SK-N-SH (cell line): ENCODE measurements around the gene ARAP2. TPM values are rescaled to one million over a fixed set of nuclear protein-coding genes. Genes with fewer than 3 reads are reported as not detected.

Source experiments
- CTCF ChIA-PET: fragments of 300-600, 350-600 bp; formaldehyde crosslinking; extraction: SDS; loops from one replicate; lab custom pipeline; 2021; lab: Yijun Ruan, JAX
- POLR2A ChIA-PET: fragments of 350-600 bp; sonication (Branson Sonifier 250); formaldehyde crosslinking; extraction: SDS; loops from one replicate; lab custom pipeline; 2020; ENCODE audit warnings: antibody characterized with exemption, inconsistent platforms; lab: Yijun Ruan, JAX
- DNase-seq: peaks from one replicate; pipeline ENCODE4 v3.0.0; 2012
- H2AFZ ChIP-seq: fragments of 200-600 bp; sonication (generic); 2 replicates; pipeline ENCODE4 v1.8.1; 2016; ENCODE audit warnings: antibody characterized with exemption, mild to moderate bottlenecking, low read depth
- H3F3A ChIP-seq: fragments of 200-600 bp; sonication (generic); replicated peaks from 2 replicates; pipeline ENCODE3; 2016; ENCODE audit warnings: antibody characterized with exemption, mild to moderate bottlenecking; ENCODE audit not compliant: insufficient read depth
- H3K27ac ChIP-seq, 2 experiments: fragments of 200-500 bp in 1 of 2; fragments of 200-600 bp in 1 of 2; sonication (Bioruptor generic) in 1 of 2; sonication (generic), shearing (Covaris generic) in 1 of 2; 2 replicates each; pipeline versions ENCODE4 v1.5.1 to v1.6.1; 2014 to 2016; ENCODE audit warnings: low read depth in 2 of 2, inconsistent platforms in 1 of 2, low read length in 1 of 2, mild to moderate bottlenecking in 1 of 2, mixed read lengths in 1 of 2
- H3K27me3 ChIP-seq: fragments of 200-600 bp; sonication (generic), shearing (Covaris generic); 2 replicates; pipeline ENCODE4 v1.6.1; 2016; ENCODE audit warnings: mixed run types; ENCODE audit not compliant: insufficient read depth
- H3K36me3 ChIP-seq, 2 experiments: fragments of 200-500 bp in 1 of 2; fragments of 200-600 bp in 1 of 2; sonication (Bioruptor generic) in 1 of 2; sonication (generic) in 1 of 2; replicated peaks in 1 of 2; 2 replicates each; pipeline versions ENCODE3 to v1.5.1; 2014 to 2016; ENCODE audit warnings: low read length in 1 of 2, mild to moderate bottlenecking in 1 of 2; ENCODE audit not compliant: insufficient read depth in 2 of 2, control insufficient read depth in 1 of 2
- H3K4me1 ChIP-seq, 2 experiments: fragments of 200-500 bp in 1 of 2; fragments of 200-600 bp in 1 of 2; sonication (Bioruptor generic) in 1 of 2; sonication (generic), shearing (Covaris generic) in 1 of 2; 2 replicates each; pipeline versions ENCODE4 v1.5.1 to v1.6.1; 2014 to 2016; ENCODE audit warnings: low read depth in 1 of 2, low read length in 1 of 2, mixed run types in 1 of 2; ENCODE audit not compliant: insufficient read depth in 2 of 2, control insufficient read depth in 1 of 2
- H3K4me2 ChIP-seq: fragments of 200-600 bp; sonication (generic), shearing (Covaris generic); 2 replicates; pipeline ENCODE4 v1.6.1; 2017; ENCODE audit warnings: mixed run types
- H3K4me3 ChIP-seq, 2 experiments: fragments of 200-500 bp in 1 of 2; fragments of 200-600 bp in 1 of 2; sonication (Bioruptor generic) in 1 of 2; sonication (generic), shearing (Covaris generic) in 1 of 2; 2 replicates each; pipeline versions ENCODE4 v1.5.1 to v1.8.1; 2014 to 2016; ENCODE audit warnings: low read depth in 2 of 2, inconsistent platforms in 1 of 2, low read length in 1 of 2, mild to moderate bottlenecking in 1 of 2, mixed read lengths in 1 of 2, moderate library complexity in 1 of 2
- H3K79me2 ChIP-seq: fragments of 200-600 bp; sonication (generic); 2 replicates; pipeline ENCODE4 v1.8.1; 2017; ENCODE audit warnings: mild to moderate bottlenecking; ENCODE audit not compliant: insufficient read depth
- H3K9ac ChIP-seq: fragments of 200-600 bp; sonication (generic); 2 replicates; pipeline ENCODE4 v1.6.1; 2017; ENCODE audit warnings: mixed run types
- H3K9me2 ChIP-seq: fragments of 200-600 bp; sonication (generic); 2 replicates; pipeline ENCODE4 v1.6.1; 2017; ENCODE audit warnings: mixed run types
- H3K9me3 ChIP-seq: fragments of 200-600 bp; sonication (generic); 2 replicates; pipeline ENCODE4 v1.6.1; 2017; ENCODE audit warnings: mixed run types, mild to moderate bottlenecking, moderate library complexity
- H4K20me1 ChIP-seq: fragments of 200-600 bp; sonication (generic); 2 replicates; pipeline ENCODE4 v1.6.1; 2017; ENCODE audit warnings: mild to moderate bottlenecking, mixed run types; ENCODE audit not compliant: insufficient read depth
- CHD2 ChIP-seq: fragments of 150-350 bp; IDR thresholded peaks from 2 replicates; pipeline ENCODE4 v1.6.1; 2018; ENCODE audit warnings: low read length; ENCODE audit not compliant: partially characterized antibody
- ELF1 ChIP-seq: IDR thresholded peaks from 2 replicates; pipeline ENCODE4 v1.4.0; 2012
- EZH2phosphoT487 ChIP-seq: fragments of 200-600 bp; sonication (generic); IDR thresholded peaks from 2 replicates; pipeline ENCODE4 v1.6.1; 2017; ENCODE audit warnings: low read depth, mixed run types, mild to moderate bottlenecking, antibody characterized with exemption, moderate library complexity, borderline replicate concordance
- FOSL2 ChIP-seq: IDR thresholded peaks from 2 replicates; pipeline ENCODE4 v1.4.0; 2012; ENCODE audit warnings: low read depth, mild to moderate bottlenecking, moderate library complexity, borderline replicate concordance
- GATA2 ChIP-seq: sonication (generic); formaldehyde crosslinking; IDR thresholded peaks from 2 replicates; pipeline ENCODE4 v1.5.0; 2020; ENCODE audit warnings: mild to moderate bottlenecking, missing genetic modification reagents
- NFIC ChIP-seq: IDR thresholded peaks from 2 replicates; pipeline ENCODE4 v1.4.0; 2012; ENCODE audit warnings: borderline replicate concordance
- POLR2AphosphoS5 ChIP-seq: IDR thresholded peaks from 2 replicates; pipeline ENCODE4 v1.6.1; 2012; ENCODE audit warnings: low read depth, low read length
- RCOR1 ChIP-seq: fragments of 150-350 bp; IDR thresholded peaks from 2 replicates; pipeline ENCODE4 v1.6.1; 2017; ENCODE audit warnings: antibody characterized with exemption, low read length
- RFX5 ChIP-seq: IDR thresholded peaks from 2 replicates; pipeline ENCODE4 v1.6.1; 2012; ENCODE audit warnings: mild to moderate bottlenecking, improper control_type of control experiment, low read length
- SIN3A ChIP-seq: IDR thresholded peaks from 2 replicates; pipeline ENCODE4 v1.6.1; 2012; ENCODE audit warnings: low read depth, mild to moderate bottlenecking, low read length, moderate library complexity, borderline replicate concordance
- TAF1 ChIP-seq: IDR thresholded peaks from 2 replicates; pipeline ENCODE4 v1.6.1; 2012; ENCODE audit warnings: low read depth, mild to moderate bottlenecking, low read length, moderate library complexity, borderline replicate concordance
- YY1 ChIP-seq: IDR thresholded peaks from 2 replicates; pipeline ENCODE4 v1.4.0; 2012; ENCODE audit warnings: low read depth, mild to moderate bottlenecking
- WGBS: methylation state at CpG from one replicate; pipeline ENCODE4 v1.1.6; 2017; ENCODE audit warnings: low lambda C conversion rate; 5-methylcytosine and 5-hydroxymethylcytosine counted together
- polyA plus RNA-seq, 3 experiments: library from polyadenylated mRNA; depleted of rRNA; stranded (reverse); fragments of >200 nt; gene quantifications; 2 replicates each; pipeline ENCODE4 v1.2.3, GENCODE V29; 2012
- TF ChIP-seq, protein P1 (sequence below): fragments of 150-350 bp; IDR thresholded peaks from 2 replicates; pipeline ENCODE4 v1.6.1; 2017; ENCODE audit warnings: antibody characterized with exemption, low read length, low read depth, borderline replicate concordance

ARAP2 gene
- polyA plus RNA-seq, 1 of the 3 experiments (the other 2 are of a cell fraction): not detected

DNA sequence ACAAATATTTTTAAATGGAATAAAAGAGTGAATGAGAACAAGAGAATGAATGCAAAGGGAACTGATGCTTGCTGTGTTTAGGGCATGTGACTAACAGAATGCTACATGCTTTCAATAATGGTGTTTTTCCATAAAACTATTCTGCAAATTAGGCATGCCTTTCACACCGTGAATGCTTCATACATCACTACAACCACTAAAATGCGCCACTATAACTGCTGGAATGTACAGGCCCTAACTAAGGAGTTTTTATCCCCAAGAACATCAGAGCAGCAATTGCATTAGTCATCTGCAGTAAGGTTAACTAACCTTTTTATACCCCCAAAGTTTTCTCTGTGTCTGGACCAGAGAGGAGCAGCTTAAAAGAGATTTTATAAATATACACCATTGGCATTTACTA, 190.4 kb downstream of the ARAP2 start:
- Histone ChIP-seq H3K4me2 (no peak overlapping the region), H2AFZ (no peak overlapping the region), H3F3A (no peaks in the 10 kb centered on the region), H3K9me3 (no peaks in the 10 kb centered on the region), H3K79me2 (no peaks in the 10 kb centered on the region), H3K27ac (no peak overlapping the region), H3K9me2 (no peaks in the 10 kb centered on the region), H3K4me3 (no peak overlapping the region), H3K36me3 (no peaks in the 10 kb centered on the region), H3K9ac (no peak overlapping the region), H3K4me1 (no peaks in the 10 kb centered on the region), H3K27me3 (no peaks in the 10 kb centered on the region), H4K20me1 (no peaks in the 10 kb centered on the region)
- DNase-seq: no peak
- POLR2A ChIA-PET: no interaction called here
- TF ChIP-seq, protein P1, sequence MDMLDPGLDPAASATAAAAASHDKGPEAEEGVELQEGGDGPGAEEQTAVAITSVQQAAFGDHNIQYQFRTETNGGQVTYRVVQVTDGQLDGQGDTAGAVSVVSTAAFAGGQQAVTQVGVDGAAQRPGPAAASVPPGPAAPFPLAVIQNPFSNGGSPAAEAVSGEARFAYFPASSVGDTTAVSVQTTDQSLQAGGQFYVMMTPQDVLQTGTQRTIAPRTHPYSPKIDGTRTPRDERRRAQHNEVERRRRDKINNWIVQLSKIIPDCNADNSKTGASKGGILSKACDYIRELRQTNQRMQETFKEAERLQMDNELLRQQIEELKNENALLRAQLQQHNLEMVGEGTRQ: no peak
- no peak for TF ChIP-seq SIN3A
- no peak for TF ChIP-seq FOSL2
- no peak for TF ChIP-seq EZH2phosphoT487
- no peak for TF ChIP-seq TAF1
- no peak for TF ChIP-seq RCOR1
- WGBS: 14% methylated on average over 2 of the region's 2 CpGs
- CTCF ChIA-PET: no interaction called here

DNA sequence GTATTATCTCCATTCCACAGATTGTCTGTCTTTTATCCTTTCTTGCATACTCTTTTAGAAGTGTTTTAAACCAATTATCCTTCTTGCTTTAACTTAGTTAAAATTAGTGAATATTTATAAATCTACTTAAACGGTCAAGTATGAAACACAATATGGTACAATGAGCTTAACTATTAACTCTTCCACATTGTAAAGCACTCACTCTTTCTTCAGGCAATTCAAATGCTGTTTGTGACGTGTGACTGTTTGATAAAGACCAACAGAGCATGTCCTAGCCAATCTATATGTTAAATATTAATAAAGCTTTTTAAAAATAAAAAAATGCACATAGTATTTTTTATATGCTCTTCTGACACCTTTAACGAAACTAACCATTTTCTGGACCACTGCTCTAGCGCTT, 192.7 kb downstream of the ARAP2 start:
- H3K9ac ChIP-seq: no peak overlapping the region
- H3K4me1 ChIP-seq: no peaks in the 10 kb centered on the region
- POLR2A ChIA-PET: no interaction called here
- 24% methylated on average over 4 of the region's 4 CpGs for WGBS
- no peak overlapping the region for H2AFZ ChIP-seq
- no peaks in the 10 kb centered on the region for H4K20me1 ChIP-seq
- no peaks in the 10 kb centered on the region for H3F3A ChIP-seq
- H3K27me3 ChIP-seq: no peaks in the 10 kb centered on the region
- no peak overlapping the region for H3K27ac ChIP-seq
- CTCF ChIA-PET: no interaction called here
- DNase-seq: no peak
- H3K79me2 ChIP-seq: no peaks in the 10 kb centered on the region
- no peak overlapping the region for H3K4me3 ChIP-seq
- no peak overlapping the region for H3K4me2 ChIP-seq
- TF ChIP-seq ELF1 (no peak), NFIC (no peak), EZH2phosphoT487 (no peak), YY1 (no peak), POLR2AphosphoS5 (no peak), GATA2 (CRISPR knock-in tag) (no peak), CHD2 (no peak), RFX5 (no peak)
- TF ChIP-seq, protein P1: no peak
- H3K9me2 ChIP-seq: no peaks in the 10 kb centered on the region
- H3K9me3 ChIP-seq: no peaks in the 10 kb centered on the region
- no peaks in the 10 kb centered on the region for H3K36me3 ChIP-seq
